GM06990 (cell line): ENCODE results near the gene SRCAP.

Source experiments
- DNase-seq: peaks from one replicate; pipeline ENCODE4 v3.0.0-alpha.2; 2011; ENCODE audit not compliant: insufficient read length; ENCODE audit errors: extremely low read depth
- H3K27me3 ChIP-seq: replicated peaks from 2 replicates; pipeline ENCODE4 v1.6.0; 2011; ENCODE audit warnings: low read length; ENCODE audit not compliant: control insufficient read depth, insufficient read depth
- H3K36me3 ChIP-seq: 2 replicates; pipeline ENCODE4 v1.5.1; 2011; ENCODE audit warnings: low read length; ENCODE audit not compliant: control insufficient read depth, insufficient read depth
- H3K4me3 ChIP-seq: replicated peaks from 2 replicates; pipeline ENCODE4 v1.5.1; 2011; ENCODE audit warnings: low read depth, mild to moderate bottlenecking, control low read depth, low read length
- CTCF ChIP-seq: IDR thresholded peaks from 2 replicates; pipeline ENCODE4 v1.5.1; 2011; ENCODE audit warnings: low read length, control low read depth, mild to moderate bottlenecking, inconsistent platforms; ENCODE audit not compliant: insufficient read depth, poor library complexity, severe bottlenecking

SRCAP gene

GRCh38 chr16:30769379-30770089 is 70.6 kb downstream of the SRCAP start:
- no peak for DNase-seq
- H3K36me3 ChIP-seq = peaks cover 69% of the 10 kb centered on the region
- TF ChIP-seq CTCF = no peak

GRCh38 chr16:30771726-30772125 is 72.8 kb downstream of the SRCAP start:
- Histone ChIP-seq H3K4me3 (no peak overlapping the region), H3K36me3 (peaks cover 47% of the 10 kb centered on the region), H3K27me3 (no peaks in the 10 kb centered on the region)
- no peak for TF ChIP-seq CTCF
- DNase-seq = no peak

More at GRCh38 chr16:30769379-30770089, 70.6 kb downstream of the SRCAP start:
- Histone ChIP-seq H3K27me3 (no peaks in the 10 kb centered on the region), H3K4me3 (no peak overlapping the region)

GRCh38 chr16:30773826-30774225 is 74.9 kb downstream of the SRCAP start:
- no peak for TF ChIP-seq CTCF
- Histone ChIP-seq H3K36me3 (peaks cover 32% of the 10 kb centered on the region), H3K27me3 (no peaks in the 10 kb centered on the region), H3K4me3 (no peak overlapping the region)
- no peak for DNase-seq

GRCh38 chr16:30774367-30775130 is 75.6 kb downstream of the SRCAP start:
- no peak for DNase-seq
- peaks cover 25% of the 10 kb centered on the region for H3K36me3 ChIP-seq
- peak overlapping the region; percentile 81 for H3K4me3 ChIP-seq
- H3K27me3 ChIP-seq = no peaks in the 10 kb centered on the region
- no peak for TF ChIP-seq CTCF

GRCh38 chr16:30775131-30775391 is 76.1 kb downstream of the SRCAP start:
- Histone ChIP-seq H3K36me3 (peaks cover 23% of the 10 kb centered on the region), H3K4me3 (peak overlapping the region; percentile 81), H3K27me3 (no peaks in the 10 kb centered on the region)
- TF ChIP-seq CTCF = no peak
- DNase-seq = no peak
